Measurements from ENCODE around the gene SFTPA2. TPM values are rescaled to one million over a fixed set of nuclear protein-coding genes. Genes with fewer than 3 reads are reported as not detected.

Gene SFTPA2
- total and polyA plus RNA-seq, 2 of the 4 experiments (the other 2 are of a cell fraction): not detected

DNA sequence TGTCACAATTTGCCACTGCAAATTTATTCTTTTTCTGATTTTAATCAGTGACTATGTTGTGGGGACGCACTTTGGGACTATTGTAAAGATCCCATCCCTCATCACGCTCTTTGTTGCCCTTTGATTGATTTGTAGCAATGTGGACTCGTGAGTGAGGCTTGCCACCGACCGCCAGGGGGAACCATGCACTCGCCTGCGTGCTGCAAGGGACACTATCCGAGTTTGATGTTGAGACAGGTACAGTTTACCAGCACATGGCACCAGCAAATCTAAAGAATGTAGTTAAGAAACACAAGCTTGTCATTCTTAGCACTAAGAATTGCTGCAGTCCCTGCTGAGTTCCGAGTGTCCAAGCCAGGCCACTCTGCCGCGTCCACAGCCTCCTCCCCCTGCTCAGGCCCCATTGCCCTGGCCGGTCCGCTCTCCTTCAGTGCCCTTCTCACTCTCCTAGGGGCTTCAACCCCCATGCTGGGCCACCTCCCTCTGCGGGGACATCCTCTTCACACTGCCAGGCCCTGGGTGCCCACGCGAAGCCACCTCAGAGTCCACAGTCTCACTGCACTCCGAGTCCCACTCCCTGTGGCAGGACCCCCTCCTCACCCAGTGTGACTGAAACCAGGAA is 2.0 kb upstream of the SFTPA2 start (continued):
- no peak for TF ChIP-seq CHD1 (IDR thresholded peaks at IDR 0.05; ENCODE audit: low read depth, low read length)

GRCh38 chr10:79561257-79561656 is 1.1 kb upstream of the SFTPA2 start:
- POLR2A ChIA-PET (ENCODE audit: unreplicated experiment): no interaction called here
- no peak for DNase-seq

More at GRCh38 chr10:79561257-79561656, 1.1 kb upstream of the SFTPA2 start:
- no peak overlapping the region for H3K56ac ChIP-seq (ENCODE audit: extremely low read depth, insufficient read depth, low read length)
- WGBS, 2 experiments (ENCODE audit: extremely low coverage in 2 of 2, insufficient read length in 1 of 2): 70% methylated on average over 2 of the region's 3 CpGs; no CpG with 5 or more reads in 1 of the 2 experiments
- no peak overlapping the region for H2BK20ac ChIP-seq (ENCODE audit: low read depth, low read length)
- H4K20me1 ChIP-seq (ENCODE audit: insufficient read depth, low read length): no peaks in the 10 kb centered on the region
- no peak overlapping the region for H2AK9ac ChIP-seq (replicated peaks; ENCODE audit: low read depth, low read length, poor library complexity)
- H4K8ac ChIP-seq (ENCODE audit: low read depth in 2 of 2, low read length in 2 of 2): no peak overlapping the region
- no peak overlapping the region for H3K23ac ChIP-seq (ENCODE audit: low read depth, low read length)
- no peak overlapping the region for H3K27ac ChIP-seq (ENCODE audit: insufficient read depth, low read length)
- no peaks in the 10 kb centered on the region for H3K9me1 ChIP-seq (ENCODE audit: insufficient read depth, low read length)
- no peaks in the 10 kb centered on the region for H3K79me1 ChIP-seq (ENCODE audit: low read depth in 1 of 2, low read length in 2 of 2)
- no peak for ATAC-seq (ENCODE audit: low read depth)
- no peak overlapping the region for H3K18ac ChIP-seq (ENCODE audit: low read depth, low read length)
- peaks cover 17% of the 10 kb centered on the region for H3K27me3 ChIP-seq (ENCODE audit: control insufficient read depth, insufficient read depth, low read length)
- intact Hi-C loops (cut with micrococcal nuclease): no loop called here
- dilution Hi-C loops (cut with HindIII; ENCODE audit: low sequenced_read_pairs, unreplicated experiment): no loop called here
- H2BK120ac ChIP-seq (ENCODE audit: low read depth, low read length): no peak overlapping the region
- H3K4me2 ChIP-seq (ENCODE audit: low read depth, low read length): no peak overlapping the region
- no peak overlapping the region for H3K9ac ChIP-seq (ENCODE audit: low read depth, low read length)
- no peaks in the 10 kb centered on the region for H3K36me3 ChIP-seq (ENCODE audit: control insufficient read depth, insufficient read depth, low read length)
- H4K5ac ChIP-seq (ENCODE audit: low read depth, low read length): no peak overlapping the region
- CTCF ChIA-PET: no interaction called here
- H4K91ac ChIP-seq (ENCODE audit: insufficient read depth, low read depth, low read length): no peak overlapping the region
- no peaks in the 10 kb centered on the region for H3K4me1 ChIP-seq (ENCODE audit: control insufficient read depth, insufficient read depth, low read length)
- no TSS peak for BruUV-seq (replicated peaks)
- no peak overlapping the region for H3K4me3 ChIP-seq (ENCODE audit: insufficient read depth, low read depth, low read length)
- H2AFZ ChIP-seq (replicated peaks; ENCODE audit: low read length, poor library complexity): no peak overlapping the region
- H2BK5ac ChIP-seq (ENCODE audit: low read depth, low read length, poor library complexity, severe bottlenecking): no peak overlapping the region
- no peak overlapping the region for H3K14ac ChIP-seq (replicated peaks; ENCODE audit: low read depth, low read length)
- no peaks in the 10 kb centered on the region for H3K9me3 ChIP-seq (ENCODE audit: control insufficient read depth, insufficient read depth, low read length)
- no peak overlapping the region for H2BK15ac ChIP-seq (ENCODE audit: low read depth, low read length)
- no peak overlapping the region for H2AK5ac ChIP-seq (ENCODE audit: low read depth, low read length)
- H3K4ac ChIP-seq (ENCODE audit: low read depth, low read length): no peak overlapping the region
- TF ChIP-seq, protein P1, sequence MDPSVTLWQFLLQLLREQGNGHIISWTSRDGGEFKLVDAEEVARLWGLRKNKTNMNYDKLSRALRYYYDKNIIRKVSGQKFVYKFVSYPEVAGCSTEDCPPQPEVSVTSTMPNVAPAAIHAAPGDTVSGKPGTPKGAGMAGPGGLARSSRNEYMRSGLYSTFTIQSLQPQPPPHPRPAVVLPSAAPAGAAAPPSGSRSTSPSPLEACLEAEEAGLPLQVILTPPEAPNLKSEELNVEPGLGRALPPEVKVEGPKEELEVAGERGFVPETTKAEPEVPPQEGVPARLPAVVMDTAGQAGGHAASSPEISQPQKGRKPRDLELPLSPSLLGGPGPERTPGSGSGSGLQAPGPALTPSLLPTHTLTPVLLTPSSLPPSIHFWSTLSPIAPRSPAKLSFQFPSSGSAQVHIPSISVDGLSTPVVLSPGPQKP (IDR thresholded peaks at IDR 0.05; ENCODE audit: borderline replicate concordance, low read depth, low read length): no peak
- no peak for TF ChIP-seq FOS (IDR thresholded peaks at IDR 0.05; ENCODE audit: low read depth, low read length)
- TF ChIP-seq RAD21 (IDR thresholded peaks at IDR 0.05; ENCODE audit: low read length): no peak
- TF ChIP-seq BHLHE40 (IDR thresholded peaks at IDR 0.05; ENCODE audit: low read depth, low read length): no peak
- TF ChIP-seq MAFK (IDR thresholded peaks at IDR 0.05; ENCODE audit: low read depth, low read length): no peak
- TF ChIP-seq RCOR1 (IDR thresholded peaks at IDR 0.05; ENCODE audit: insufficient replicate concordance, low read length): no peak
- TF ChIP-seq, protein P2, sequence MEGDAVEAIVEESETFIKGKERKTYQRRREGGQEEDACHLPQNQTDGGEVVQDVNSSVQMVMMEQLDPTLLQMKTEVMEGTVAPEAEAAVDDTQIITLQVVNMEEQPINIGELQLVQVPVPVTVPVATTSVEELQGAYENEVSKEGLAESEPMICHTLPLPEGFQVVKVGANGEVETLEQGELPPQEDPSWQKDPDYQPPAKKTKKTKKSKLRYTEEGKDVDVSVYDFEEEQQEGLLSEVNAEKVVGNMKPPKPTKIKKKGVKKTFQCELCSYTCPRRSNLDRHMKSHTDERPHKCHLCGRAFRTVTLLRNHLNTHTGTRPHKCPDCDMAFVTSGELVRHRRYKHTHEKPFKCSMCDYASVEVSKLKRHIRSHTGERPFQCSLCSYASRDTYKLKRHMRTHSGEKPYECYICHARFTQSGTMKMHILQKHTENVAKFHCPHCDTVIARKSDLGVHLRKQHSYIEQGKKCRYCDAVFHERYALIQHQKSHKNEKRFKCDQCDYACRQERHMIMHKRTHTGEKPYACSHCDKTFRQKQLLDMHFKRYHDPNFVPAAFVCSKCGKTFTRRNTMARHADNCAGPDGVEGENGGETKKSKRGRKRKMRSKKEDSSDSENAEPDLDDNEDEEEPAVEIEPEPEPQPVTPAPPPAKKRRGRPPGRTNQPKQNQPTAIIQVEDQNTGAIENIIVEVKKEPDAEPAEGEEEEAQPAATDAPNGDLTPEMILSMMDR (conservative IDR thresholded peaks at IDR 0.05; ENCODE audit: low read depth, low read length): no peak
- no peak for TF ChIP-seq MAZ (IDR thresholded peaks at IDR 0.05; ENCODE audit: borderline replicate concordance, low read depth, low read length)
- TF ChIP-seq POLR2A (IDR thresholded peaks at IDR 0.05; ENCODE audit: low read depth, low read length): no peak
- TF ChIP-seq, protein P3, sequence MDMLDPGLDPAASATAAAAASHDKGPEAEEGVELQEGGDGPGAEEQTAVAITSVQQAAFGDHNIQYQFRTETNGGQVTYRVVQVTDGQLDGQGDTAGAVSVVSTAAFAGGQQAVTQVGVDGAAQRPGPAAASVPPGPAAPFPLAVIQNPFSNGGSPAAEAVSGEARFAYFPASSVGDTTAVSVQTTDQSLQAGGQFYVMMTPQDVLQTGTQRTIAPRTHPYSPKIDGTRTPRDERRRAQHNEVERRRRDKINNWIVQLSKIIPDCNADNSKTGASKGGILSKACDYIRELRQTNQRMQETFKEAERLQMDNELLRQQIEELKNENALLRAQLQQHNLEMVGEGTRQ (IDR thresholded peaks at IDR 0.05; ENCODE audit: low read depth, low read length): no peak
- TF ChIP-seq SMC3 (IDR thresholded peaks at IDR 0.05; ENCODE audit: low read depth, low read length): no peak
- TF ChIP-seq NFE2L2 (IDR thresholded peaks at IDR 0.05; ENCODE audit: low read depth, low read length): no peak
- in situ Hi-C loops (cut with MboI; ENCODE audit: low sequenced_read_pairs): loop anchor here (5.0 to 25.0 kb wide), 2 partner anchors 371 to 701 kb away; no protein-coding TSS in a partner anchor
